NCI-H748 (cell line): Measurements from ENCODE around the gene ATP5PB.

ENCODE experiments used
- DNase-seq: peaks from one replicate; lab custom pipeline; 2025; ENCODE audit not compliant: unreplicated experiment; lab: John Stamatoyannopoulos, UW

ATP5PB gene

GRCh38 chr1:111475701-111476100, 26.4 kb downstream of the ATP5PB start:
- no peak for DNase-seq

- no peak for DNase-seq
Observed at GRCh38 chr1:111476214-111476613, 26.9 kb downstream of the ATP5PB start.

- no peak for DNase-seq
Observed at GRCh38 chr1:111476761-111477309, 27.6 kb downstream of the ATP5PB start.

- no peak for DNase-seq
Observed at GRCh38 chr1:111480674-111481073, 31.4 kb downstream of the ATP5PB start.

GRCh38 chr1:111481387-111482221, 32.3 kb downstream of the ATP5PB start:
- peak; percentile 43 for DNase-seq

GRCh38 chr1:111483166-111483565, 33.9 kb downstream of the ATP5PB start:
- DNase-seq, result no peak

GRCh38 chr1:111483876-111484275, 34.6 kb downstream of the ATP5PB start:
- no peak for DNase-seq

- no peak for DNase-seq
Observed at GRCh38 chr1:111484391-111485026, 35.2 kb downstream of the ATP5PB start.

GRCh38 chr1:111486431-111486830, 37.2 kb downstream of the ATP5PB start:
- no peak for DNase-seq

GRCh38 chr1:111487133-111487532, 37.9 kb downstream of the ATP5PB start:
- no peak for DNase-seq

GRCh38 chr1:111488669-111489068, 39.4 kb downstream of the ATP5PB start:
- DNase-seq, result no peak

- no peak for DNase-seq
Observed at GRCh38 chr1:111489604-111490003, 40.3 kb downstream of the ATP5PB start.

GRCh38 chr1:111490220-111490619, 41.0 kb downstream of the ATP5PB start:
- no peak for DNase-seq

- no peak for DNase-seq
Observed at GRCh38 chr1:111491070-111491469, 41.8 kb downstream of the ATP5PB start.

- DNase-seq, result no peak
Observed at GRCh38 chr1:111496398-111496797, 47.1 kb downstream of the ATP5PB start.

- peak; percentile 16 for DNase-seq
Observed at GRCh38 chr1:111497592-111497991, 48.3 kb downstream of the ATP5PB start.

- no peak for DNase-seq
Observed at GRCh38 chr1:111499026-111499785, 49.9 kb downstream of the ATP5PB start.

- no peak for DNase-seq
Observed at GRCh38 chr1:111501645-111502044, 52.4 kb downstream of the ATP5PB start.

GRCh38 chr1:111503585-111504060, 54.4 kb downstream of the ATP5PB start, which contains the start of the genes ADORA3 and TMIGD3:
ADORA3 (minus strand) TSS chr1:111503633; CDS start chr1:111503354, 279 bp downstream.
TMIGD3 (minus strand) TSS chr1:111503633; CDS start chr1:111503354, 279 bp downstream.
- DNase-seq, result no peak

- DNase-seq, result peak; percentile 19
Observed at GRCh38 chr1:111504097-111504496, 54.8 kb downstream of the ATP5PB start.

GRCh38 chr1:111505641-111506119, 56.4 kb downstream of the ATP5PB start:
- DNase-seq, result no peak
